Transverse colon (tissue), 4 donors: ENCODE measurements around the gene MROH9. TPM values are rescaled to one million over a fixed set of nuclear protein-coding genes. Genes with fewer than 3 reads are reported as not detected.
A peak's percentile ranks its signal among the peaks of the same experiment; 100 is the strongest.
"Not testable (repeated sequence)": the region's sequence is repeated elsewhere in the genome, so short reads cannot be mapped to it uniquely, and the experiment has no call there.

Source experiments
- DNase-seq: peaks from one replicate; pipeline ENCODE4 v3.0.0-alpha.2; 2019
- H3K27ac ChIP-seq, 4 donors: fragments of 200-600 bp; sonication (generic); 2 replicates each; pipeline ENCODE4 v1.5.1; 2016 to 2018; ENCODE audit warnings: inconsistent platforms in 4 of 4
- H3K27me3 ChIP-seq: fragments of 200-600 bp; sonication (generic); 2 replicates; pipeline ENCODE4 v1.5.1; 2017; ENCODE audit warnings: inconsistent platforms
- H3K36me3 ChIP-seq, 4 donors: fragments of 200-600 bp; sonication (generic); 2 replicates each; pipeline ENCODE4 v1.5.1; 2017 to 2019; ENCODE audit warnings: inconsistent platforms in 4 of 4
- H3K4me1 ChIP-seq, 4 donors: fragments of 200-600 bp; sonication (generic); 2 replicates each; pipeline ENCODE4 v1.5.1; 2017 to 2020; ENCODE audit warnings: inconsistent platforms in 4 of 4
- H3K4me3 ChIP-seq, 4 donors: fragments of 200-600 bp; sonication (generic); 1 replicate in 1 of 4; 2 replicates in 3 of 4; pipeline versions ENCODE4 v1.5.1 to v1.6.1; 2017 to 2019; ENCODE audit warnings: inconsistent platforms in 4 of 4
- H3K9me3 ChIP-seq, 2 donors: fragments of 200-600 bp; sonication (generic); 2 replicates each; pipeline ENCODE4 v1.5.1; 2017 to 2019; ENCODE audit warnings: inconsistent platforms in 2 of 2
- CTCF ChIP-seq, 5 experiments: fragments of 200-600 bp in 3 of 5; fragments of 450-650 bp in 2 of 5; sonication (generic) in 3 of 5; IDR thresholded peaks; 1 replicate in 2 of 5; 2 replicates in 3 of 5; pipeline ENCODE4 v1.5.1; 2016 to 2017; ENCODE audit warnings: antibody characterized with exemption in 5 of 5, inconsistent platforms in 3 of 5, mild to moderate bottlenecking in 2 of 5, moderate library complexity in 1 of 5
- EP300 ChIP-seq: sonication (generic); formaldehyde crosslinking; IDR thresholded peaks from one replicate; pipeline ENCODE4 v1.6.1; 2017; ENCODE audit warnings: antibody characterized with exemption, low read depth
- POLR2A ChIP-seq: fragments of 450-650 bp; IDR thresholded peaks from one replicate; pipeline ENCODE4 v1.6.1; 2016; ENCODE audit warnings: antibody characterized with exemption, mild to moderate bottlenecking, moderate library complexity
- POLR2AphosphoS5 ChIP-seq, 3 donors: sonication (generic); formaldehyde crosslinking; IDR thresholded peaks; one replicate each; pipeline ENCODE4 v1.6.1; 2016; ENCODE audit warnings: antibody characterized with exemption in 3 of 3
- WGBS, 2 donors: methylation state at CpG; one replicate each; pipeline ENCODE4 v1.1.5; 2018; ENCODE audit warnings: low coverage in 1 of 2; 5-methylcytosine and 5-hydroxymethylcytosine counted together
- in situ Hi-C, 4 donors: fragments of 200-750 bp; cut with MboI; loops; one replicate each; pipeline versions ENCODE4 v1.15.0 to v1.15.1; 2017; ENCODE audit warnings: low sequenced_read_pairs in 3 of 4, low pct_ligation_motif_present in 1 of 4, low pct_unique_long_range_greater_than_20kb in 1 of 4
- intact Hi-C: fragments of 100-400 bp; cut with DNase I; formaldehyde crosslinking; loops from one replicate; pipeline ENCODE4 v1.15.1; 2023; ENCODE audit warnings: low total_unique reads
- total RNA-seq, 4 donors: library from RNA; depleted of rRNA; stranded (reverse); fragments of >200 nt; gene quantifications; one replicate each; pipeline ENCODE4 v1.1.0, GENCODE V29; 2016

The MROH9 gene
- total RNA-seq, 4 donors from 2014 or later: not detected

GRCh38 chr1:170917373-170917772 lies 18.0 kb upstream of the MROH9 start:
- no peaks in the 10 kb centered on the region for H3K36me3 ChIP-seq
- H3K4me3 ChIP-seq: no peak overlapping the region
- no peaks in the 10 kb centered on the region for H3K27me3 ChIP-seq
- intact Hi-C loops (no loop called here), in situ Hi-C loops (no loop called here)
- DNase-seq: no peak
- peaks cover 20 to 22% of the 10 kb centered on the region in 2 donors for H3K9me3 ChIP-seq
- 60 to 67% methylated on average over 3 of the region's 3 CpGs for WGBS, 2 donors
- no peak overlapping the region for H3K27ac ChIP-seq
- TF ChIP-seq CTCF (IDR thresholded peaks at IDR 0.05) (no peak), POLR2AphosphoS5 (IDR thresholded peaks at IDR 0.05) (no peak), POLR2A (no peak), EP300 (no peak)
- no peaks in the 10 kb centered on the region for H3K4me1 ChIP-seq

- in situ Hi-C loops: loop anchor here in 2 of 4 donors (10.0 to 25.0 kb wide), 3 partner anchors 230 to 987 kb away; no protein-coding TSS in a partner anchor
- H3K36me3 ChIP-seq, DNase-seq, H3K27ac ChIP-seq, H3K4me3 ChIP-seq, intact Hi-C loops, H3K4me1 ChIP-seq, H3K27me3 ChIP-seq: not testable (repeated sequence)
- peaks cover 21 to 22% of the 10 kb centered on the region in 2 donors for H3K9me3 ChIP-seq
- 38 to 49% methylated on average over 1 of the region's 1 CpG for WGBS, 2 donors
Measured at GRCh38 chr1:170924656-170925055, 10.7 kb upstream of the MROH9 start.

- no peak for DNase-seq
- in situ Hi-C loops: loop anchor here in 2 of 4 donors (10.0 to 25.0 kb wide), 3 partner anchors 233 to 991 kb away; no protein-coding TSS in a partner anchor
- 64 to 69% methylated on average over 4 to 8 of the region's 8 CpGs for WGBS, 2 donors
Measured at GRCh38 chr1:170927955-170928840, 7.1 kb upstream of the MROH9 start.

GRCh38 chr1:170929412-170929834 lies 5.9 kb upstream of the MROH9 start:
- no peaks in the 10 kb centered on the region for H3K9me3 ChIP-seq
- intact Hi-C loops: no loop called here
- peak overlapping the region in 1 of 4 donors; percentile 16 for H3K27ac ChIP-seq
- H3K27me3 ChIP-seq: no peaks in the 10 kb centered on the region
- DNase-seq: no peak
- peaks cover 0 to 17% (median 8%) of the 10 kb centered on the region in 4 donors for H3K4me1 ChIP-seq
- in situ Hi-C loops: loop anchor here in 2 of 4 donors (10.0 to 25.0 kb wide), 3 partner anchors 235 to 992 kb away; no protein-coding TSS in a partner anchor
- WGBS, 2 donors: 54 to 64% methylated on average over 4 of the region's 4 CpGs
- H3K36me3 ChIP-seq: no peaks in the 10 kb centered on the region
- TF ChIP-seq POLR2AphosphoS5 (IDR thresholded peaks at IDR 0.05): no peak
- TF ChIP-seq CTCF (IDR thresholded peaks at IDR 0.05): no peak
- TF ChIP-seq EP300: no peak
- TF ChIP-seq POLR2A: no peak
- no peak overlapping the region for H3K4me3 ChIP-seq

More at GRCh38 chr1:170927955-170928840, 7.1 kb upstream of the MROH9 start:
- no peaks in the 10 kb centered on the region for H3K36me3 ChIP-seq
- H3K27me3 ChIP-seq: no peaks in the 10 kb centered on the region
- peaks cover 0 to 17% (median 8%) of the 10 kb centered on the region in 4 donors for H3K4me1 ChIP-seq
- TF ChIP-seq EP300 (no peak), POLR2A (no peak), CTCF (IDR thresholded peaks at IDR 0.05) (peak in 4 of 5 experiments; percentile 20 to 30 (median 22)), POLR2AphosphoS5 (IDR thresholded peaks at IDR 0.05) (no peak)
- intact Hi-C loops: no loop called here
- H3K27ac ChIP-seq: no peak overlapping the region
- H3K9me3 ChIP-seq: no peaks in the 10 kb centered on the region
- H3K4me3 ChIP-seq: no peak overlapping the region
